Stomach (tissue), 9 donors: ENCODE data around the gene RAPSN. TPM values are rescaled to one million over a fixed set of nuclear protein-coding genes. Genes with fewer than 3 reads are reported as not detected.

ENCODE experiments used
- DNase-seq, 2 donors: peaks; one replicate each; pipeline versions ENCODE4 v3.0.0 to v3.0.0-alpha.2; 2013 to 2019
- H3K27ac ChIP-seq, 5 donors: fragments of 200-600 bp in 4 of 5; sonication (generic) in 4 of 5; one replicate each; pipeline ENCODE4 v1.5.1; 2013 to 2019; ENCODE audit warnings: mild to moderate bottlenecking in 1 of 5, moderate library complexity in 1 of 5
- H3K27me3 ChIP-seq, 3 donors: fragments of 200-600 bp; sonication (generic); one replicate each; pipeline ENCODE4 v1.5.1; 2017 to 2019; ENCODE audit warnings: mixed run types in 1 of 3
- H3K36me3 ChIP-seq, 4 donors: fragments of 200-600 bp; sonication (generic); 1 replicate in 3 of 4; 2 replicates in 1 of 4; pipeline ENCODE4 v1.5.1; 2016 to 2019
- H3K4me1 ChIP-seq, 4 donors: fragments of 200-600 bp; sonication (generic); one replicate each; pipeline ENCODE4 v1.5.1; 2016 to 2019
- H3K4me3 ChIP-seq, 4 donors: fragments of 200-600 bp; sonication (generic) in 3 of 4; one replicate each; pipeline ENCODE4 v1.5.1; 2016 to 2019; ENCODE audit warnings: mild to moderate bottlenecking in 1 of 4
- H3K9me3 ChIP-seq, 4 donors: fragments of 200-600 bp; sonication (generic); one replicate each; pipeline ENCODE4 v1.5.1; 2016 to 2019
- CTCF ChIP-seq, 7 experiments: fragments of 450-650 bp in 4 of 7; fragments of 200-600 bp in 3 of 7; sonication (generic) in 3 of 7; IDR thresholded peaks; one replicate each; pipeline ENCODE4 v1.5.1; 2016 to 2019; ENCODE audit warnings: antibody characterized with exemption in 7 of 7, control low read depth in 2 of 7, mild to moderate bottlenecking in 1 of 7
- EP300 ChIP-seq: sonication (generic); formaldehyde crosslinking; IDR thresholded peaks from one replicate; pipeline ENCODE4 v1.6.1; 2017; ENCODE audit warnings: antibody characterized with exemption
- POLR2A ChIP-seq, 4 donors: fragments of 450-650 bp; IDR thresholded peaks; one replicate each; pipeline ENCODE4 v1.6.1; 2016; ENCODE audit warnings: antibody characterized with exemption in 4 of 4, control low read depth in 2 of 4, mild to moderate bottlenecking in 1 of 4, moderate library complexity in 1 of 4
- POLR2AphosphoS5 ChIP-seq, 3 donors: sonication (generic); formaldehyde crosslinking; IDR thresholded peaks; one replicate each; pipeline ENCODE4 v1.6.1; 2016; ENCODE audit warnings: antibody characterized with exemption in 3 of 3
- WGBS, 5 donors: extraction: QIAGEN DNeasy Blood & Tissue Kit in 3 of 5; methylation state at CpG; one replicate each; pipeline versions ENCODE4 v1.1.5 to v1.1.7; 2013 to 2018; 5-methylcytosine and 5-hydroxymethylcytosine counted together
- intact Hi-C: fragments of 100-400 bp; cut with DNase I; formaldehyde crosslinking; loops from one replicate; pipeline ENCODE4 v1.15.1; 2023; ENCODE audit warnings: low total_unique reads
- polyA plus RNA-seq, 3 donors: library from polyadenylated mRNA; stranded (reverse); fragments of 200-250 nt; gene quantifications; one replicate each; pipeline ENCODE4 v1.2.3, GENCODE V29; 2013
- total RNA-seq, 5 donors: library from RNA; depleted of rRNA; stranded (reverse); fragments of >200 nt; gene quantifications; one replicate each; pipeline versions ENCODE4 v1.1.0 to v1.2.3, GENCODE V29; 2014 to 2016
- donor health status: healthy with polysubstance abuse.
- donor health status: Bipolar disorder and iron deficiency.
- donor health status: healthy.

RAPSN gene
- total and polyA plus RNA-seq, 8 donors, result 0.20 to 1.2 (median 1.1) TPM; not detected in 5

GRCh38 chr11:47453365-47453764 is 4.4 kb upstream of the RAPSN start:
- WGBS, 5 donors, result 90 to 96% (median 94%) methylated on average over 8 of the region's 8 CpGs
- intact Hi-C loops, result loop anchor here (10.0 kb wide), 1 partner anchor 1029 kb away; no protein-coding TSS in a partner anchor
- Histone ChIP-seq H3K9me3 (no peaks in the 10 kb centered on the region), H3K27ac (no peak overlapping the region), H3K4me3 (no peak overlapping the region), H3K27me3 (no peaks in the 10 kb centered on the region), H3K36me3 (peaks cover 0 to under 1% (median 0%) of the 10 kb centered on the region in 4 donors), H3K4me1 (peaks cover 0 to 7% (median 2%) of the 10 kb centered on the region in 4 donors)
- DNase-seq, result no peak
- no peak for TF ChIP-seq POLR2AphosphoS5 (IDR thresholded peaks at IDR 0.05)
- no peak for TF ChIP-seq POLR2A (IDR thresholded peaks at IDR 0.05)
- no peak for TF ChIP-seq CTCF (IDR thresholded peaks at IDR 0.05)
- no peak for TF ChIP-seq EP300

GRCh38 chr11:47451990-47452389 is 3.1 kb upstream of the RAPSN start:
- TF ChIP-seq CTCF (IDR thresholded peaks at IDR 0.05) (no peak), POLR2AphosphoS5 (IDR thresholded peaks at IDR 0.05) (no peak), EP300 (no peak), POLR2A (IDR thresholded peaks at IDR 0.05) (no peak)
- 92 to 97% (median 94%) methylated on average over 4 of the region's 4 CpGs for WGBS, 5 donors
- Histone ChIP-seq H3K4me1 (peaks cover 0 to 7% (median 2%) of the 10 kb centered on the region in 4 donors), H3K4me3 (no peak overlapping the region), H3K36me3 (no peaks in the 10 kb centered on the region), H3K27ac (no peak overlapping the region), H3K9me3 (no peaks in the 10 kb centered on the region), H3K27me3 (no peaks in the 10 kb centered on the region)
- intact Hi-C loops, result loop anchor here (10.0 kb wide), 1 partner anchor 1027 kb away; no protein-coding TSS in a partner anchor
- no peak for DNase-seq

- TF ChIP-seq CTCF (IDR thresholded peaks at IDR 0.05), result no peak
- no peak for TF ChIP-seq EP300
- no peak for TF ChIP-seq POLR2AphosphoS5 (IDR thresholded peaks at IDR 0.05)
- DNase-seq, result no peak
- Histone ChIP-seq H3K36me3 (no peaks in the 10 kb centered on the region), H3K9me3 (no peaks in the 10 kb centered on the region), H3K4me1 (peaks cover 0 to 7% (median 2%) of the 10 kb centered on the region in 4 donors), H3K27me3 (no peaks in the 10 kb centered on the region), H3K27ac (no peak overlapping the region), H3K4me3 (no peak overlapping the region)
- intact Hi-C loops, result loop anchor here (10.0 kb wide), 1 partner anchor 1027 kb away; no protein-coding TSS in a partner anchor
- 87 to 93% (median 90%) methylated on average over 4 of the region's 4 CpGs for WGBS, 5 donors
These were observed 2.5 kb upstream of the RAPSN start for GRCh38 chr11:47451436-47451835.

- H3K4me1 ChIP-seq, result peaks cover 0 to 6% (median 2%) of the 10 kb centered on the region in 4 donors
- WGBS, 5 donors, result 72 to 82% (median 75%) methylated on average over 8 of the region's 8 CpGs
- H3K9me3 ChIP-seq, result no peaks in the 10 kb centered on the region
- no peaks in the 10 kb centered on the region for H3K36me3 ChIP-seq
- H3K27me3 ChIP-seq, result no peaks in the 10 kb centered on the region
- intact Hi-C loops, result loop anchor here (10.0 kb wide), 1 partner anchor 75 kb away; the partner anchor contains the start of gene SPI1
- H3K27ac ChIP-seq, result no peak overlapping the region
- H3K4me3 ChIP-seq, result no peak overlapping the region
- TF ChIP-seq POLR2AphosphoS5 (IDR thresholded peaks at IDR 0.05), result no peak
- no peak for TF ChIP-seq CTCF (IDR thresholded peaks at IDR 0.05)
- TF ChIP-seq POLR2A (IDR thresholded peaks at IDR 0.05), result no peak
- TF ChIP-seq EP300, result no peak
- DNase-seq, result no peak
These were observed 605 bp upstream of the RAPSN start for GRCh38 chr11:47449541-47449940.
